ENCODE measurements around the gene SSTR5.

The SSTR5 gene

DNA sequence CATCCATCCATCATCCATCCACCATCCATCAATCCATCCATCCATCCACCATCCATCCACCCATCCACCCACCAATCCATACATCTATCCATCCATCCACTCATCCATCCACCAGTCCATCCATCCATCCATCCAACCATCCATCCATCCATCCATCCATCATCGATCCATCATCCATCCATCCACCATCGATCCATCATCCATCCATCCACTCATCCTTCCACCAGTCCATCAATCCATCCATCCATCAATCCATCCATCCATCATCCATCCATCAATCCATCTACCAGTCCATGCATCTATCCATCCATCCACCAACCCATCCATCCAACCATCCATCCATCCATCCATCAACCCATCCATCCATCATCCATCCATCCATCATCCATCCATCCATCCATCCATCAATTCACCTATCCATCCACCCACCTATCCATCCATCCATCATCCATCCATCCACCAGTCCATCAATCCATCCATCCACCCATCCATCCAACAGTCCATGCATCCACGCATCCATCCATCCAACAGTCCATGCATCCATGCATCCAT is 39.3 kb upstream of the SSTR5 start:
- H3K4me3 ChIP-seq (ENCODE audit: low read depth, low read length): no peak overlapping the region
- no peaks in the 10 kb centered on the region for H3K9me3 ChIP-seq (ENCODE audit: severe bottlenecking)
- no peak for DNase-seq
- TF ChIP-seq, protein P1, sequence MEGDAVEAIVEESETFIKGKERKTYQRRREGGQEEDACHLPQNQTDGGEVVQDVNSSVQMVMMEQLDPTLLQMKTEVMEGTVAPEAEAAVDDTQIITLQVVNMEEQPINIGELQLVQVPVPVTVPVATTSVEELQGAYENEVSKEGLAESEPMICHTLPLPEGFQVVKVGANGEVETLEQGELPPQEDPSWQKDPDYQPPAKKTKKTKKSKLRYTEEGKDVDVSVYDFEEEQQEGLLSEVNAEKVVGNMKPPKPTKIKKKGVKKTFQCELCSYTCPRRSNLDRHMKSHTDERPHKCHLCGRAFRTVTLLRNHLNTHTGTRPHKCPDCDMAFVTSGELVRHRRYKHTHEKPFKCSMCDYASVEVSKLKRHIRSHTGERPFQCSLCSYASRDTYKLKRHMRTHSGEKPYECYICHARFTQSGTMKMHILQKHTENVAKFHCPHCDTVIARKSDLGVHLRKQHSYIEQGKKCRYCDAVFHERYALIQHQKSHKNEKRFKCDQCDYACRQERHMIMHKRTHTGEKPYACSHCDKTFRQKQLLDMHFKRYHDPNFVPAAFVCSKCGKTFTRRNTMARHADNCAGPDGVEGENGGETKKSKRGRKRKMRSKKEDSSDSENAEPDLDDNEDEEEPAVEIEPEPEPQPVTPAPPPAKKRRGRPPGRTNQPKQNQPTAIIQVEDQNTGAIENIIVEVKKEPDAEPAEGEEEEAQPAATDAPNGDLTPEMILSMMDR (IDR thresholded peaks at IDR 0.05; ENCODE audit: low read depth, low read length): no peak
- H3K36me3 ChIP-seq: no peaks in the 10 kb centered on the region
- no peaks in the 10 kb centered on the region for H3K27me3 ChIP-seq (ENCODE audit: insufficient read depth, low read depth, severe bottlenecking)
- H3K27ac ChIP-seq: no peak overlapping the region

GRCh38 chr16:1034230-1035065 is 38.1 kb upstream of the SSTR5 start:
- H3K4me3 ChIP-seq (ENCODE audit: low read depth, low read length): no peak overlapping the region
- no peaks in the 10 kb centered on the region for H3K9me3 ChIP-seq (ENCODE audit: severe bottlenecking)
- no peak for DNase-seq
- no peaks in the 10 kb centered on the region for H3K27me3 ChIP-seq (ENCODE audit: insufficient read depth, low read depth, severe bottlenecking)
- TF ChIP-seq, protein P1 (IDR thresholded peaks at IDR 0.05; ENCODE audit: low read depth, low read length): no peak
- no peaks in the 10 kb centered on the region for H3K36me3 ChIP-seq
- H3K27ac ChIP-seq: no peak overlapping the region

DNA sequence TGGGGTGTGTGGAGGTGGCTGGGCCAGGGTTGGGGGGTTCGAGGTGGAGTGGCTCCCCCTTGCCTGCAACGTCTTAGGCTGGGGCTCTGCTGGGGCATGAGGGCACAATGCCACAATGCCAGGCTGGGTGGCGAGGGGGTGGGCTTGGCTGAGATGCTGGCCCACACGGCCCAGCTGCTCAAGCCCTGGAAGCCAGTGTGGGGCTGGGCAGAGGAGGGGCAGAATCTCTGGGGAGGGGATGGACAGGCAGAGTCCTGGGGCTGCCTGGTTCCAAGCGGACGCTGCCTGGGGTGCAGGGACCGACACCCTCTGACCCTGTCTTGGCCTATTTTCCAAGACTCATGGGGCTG is 37.5 kb upstream of the SSTR5 start:
- Histone ChIP-seq H3K27me3 (ENCODE audit: insufficient read depth, low read depth, severe bottlenecking) (no peaks in the 10 kb centered on the region), H3K4me3 (ENCODE audit: low read depth, low read length) (no peak overlapping the region), H3K27ac (no peak overlapping the region), H3K9me3 (ENCODE audit: severe bottlenecking) (no peaks in the 10 kb centered on the region), H3K36me3 (no peaks in the 10 kb centered on the region)
- TF ChIP-seq, protein P1 (IDR thresholded peaks at IDR 0.05; ENCODE audit: low read depth, low read length): no peak
- no peak for DNase-seq

DNA sequence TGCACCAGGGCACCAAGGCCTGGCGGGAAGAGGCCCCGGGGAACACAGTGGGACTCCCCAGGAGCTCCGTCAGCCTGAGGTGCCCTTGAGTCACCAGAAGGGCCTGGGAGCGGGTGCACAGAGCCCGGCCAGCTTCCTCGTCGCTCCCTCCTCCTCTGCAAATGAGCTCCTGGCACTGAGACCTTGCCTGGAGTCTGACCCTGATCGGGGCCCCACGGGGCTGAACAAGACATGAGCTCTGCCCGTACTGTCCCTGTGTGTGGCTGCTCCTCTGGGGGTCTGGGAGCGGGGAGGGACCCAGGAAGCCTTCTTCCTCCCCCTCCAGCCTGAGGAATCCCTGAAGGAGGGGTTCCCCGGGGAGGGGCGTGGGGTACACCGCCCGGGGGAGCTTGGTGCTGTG is 36.4 kb upstream of the SSTR5 start:
- TF ChIP-seq, protein P1 (IDR thresholded peaks at IDR 0.05; ENCODE audit: low read depth, low read length): no peak
- no peaks in the 10 kb centered on the region for H3K9me3 ChIP-seq (ENCODE audit: severe bottlenecking)
- H3K27me3 ChIP-seq (ENCODE audit: insufficient read depth, low read depth, severe bottlenecking): no peaks in the 10 kb centered on the region
- DNase-seq: no peak
- no peaks in the 10 kb centered on the region for H3K36me3 ChIP-seq
- no peak overlapping the region; the same call in 1 of the 2 replicates for H3K27ac ChIP-seq
- no peak overlapping the region for H3K4me3 ChIP-seq (ENCODE audit: low read depth, low read length)

GRCh38 chr16:1036726-1037393 is 35.7 kb upstream of the SSTR5 start:
- Histone ChIP-seq H3K27me3 (ENCODE audit: insufficient read depth, low read depth, severe bottlenecking) (no peaks in the 10 kb centered on the region), H3K9me3 (ENCODE audit: severe bottlenecking) (peaks cover 4% of the 10 kb centered on the region), H3K27ac (peak overlapping the region; percentile 69), H3K36me3 (no peaks in the 10 kb centered on the region), H3K4me3 (ENCODE audit: low read depth, low read length) (no peak overlapping the region)
- DNase-seq: peak; percentile 86
- TF ChIP-seq, protein P1 (IDR thresholded peaks at IDR 0.05; ENCODE audit: low read depth, low read length): no peak

Measured in WERI-Rb-1 (cell line).